HFF-Myc (cell line): ENCODE measurements around the gene RORB.

ENCODE experiments used
- DNase-seq: peaks from one replicate; pipeline ENCODE4 v3.0.0-alpha.2; 2011; ENCODE audit warnings: low read depth; ENCODE audit errors: extremely low read depth
- H3K4me3 ChIP-seq: replicated peaks from 2 replicates; pipeline ENCODE4 v1.5.1; 2011; ENCODE audit warnings: low read depth, mild to moderate bottlenecking, control low read depth, low read length
- CTCF ChIP-seq: IDR thresholded peaks from 2 replicates; pipeline ENCODE4 v1.5.1; 2012; ENCODE audit warnings: mild to moderate bottlenecking, low read depth, low read length, control low read depth; ENCODE audit errors: missing control alignments

RORB gene

DNA sequence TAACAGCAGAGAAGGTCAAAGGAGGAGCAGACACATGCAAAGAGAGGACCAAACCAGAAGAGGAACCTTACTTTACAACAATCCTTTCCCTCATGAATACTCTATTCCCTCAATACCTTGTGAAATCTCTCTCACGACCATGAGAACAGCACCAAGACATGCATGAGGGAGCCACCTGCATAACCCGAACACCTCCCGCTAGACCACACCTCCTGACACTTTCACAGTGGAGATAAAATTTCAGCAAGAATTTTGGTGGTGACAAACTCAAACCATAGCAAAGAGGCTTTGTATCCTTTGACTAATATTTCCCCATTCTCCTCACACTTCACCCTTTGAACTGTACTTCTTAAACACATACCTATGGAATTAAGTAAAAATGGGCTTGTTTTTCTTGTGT is 101.7 kb downstream of the RORB start:
- H3K4me3 ChIP-seq = no peak overlapping the region
- TF ChIP-seq CTCF = no peak
- no peak for DNase-seq

DNA sequence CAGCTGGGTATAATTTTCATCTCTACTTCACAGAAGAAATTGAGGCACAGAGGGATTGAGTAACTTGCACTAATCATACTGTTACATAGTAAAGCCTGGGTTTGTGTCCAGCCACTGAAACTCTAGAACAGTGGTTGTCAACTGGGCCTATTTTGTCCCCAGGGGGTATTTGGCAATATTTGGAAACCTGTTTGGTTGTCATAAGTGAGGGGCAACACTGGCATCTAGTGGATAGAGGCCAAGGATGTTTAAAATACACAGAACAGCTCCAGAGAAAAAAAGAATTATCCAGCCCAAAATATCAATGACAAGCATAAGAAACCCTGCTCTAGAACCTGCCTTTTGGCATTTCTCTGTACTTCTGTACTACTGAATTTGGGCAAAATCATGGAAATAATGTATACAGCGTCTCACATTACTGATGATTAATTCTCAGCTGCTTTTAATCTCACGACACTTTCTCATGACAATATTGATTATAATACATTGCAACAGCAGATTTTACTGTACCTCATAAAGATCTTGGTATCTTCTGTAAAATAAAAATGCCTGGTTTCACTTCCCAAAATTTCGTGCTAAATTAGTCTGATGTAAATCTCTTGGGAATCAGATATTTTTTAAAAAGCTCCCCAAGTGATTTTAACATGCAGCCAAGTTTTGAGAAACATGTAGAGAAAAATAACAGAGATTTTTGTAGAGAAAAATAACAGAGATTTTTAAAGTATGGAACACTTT is 112.7 kb downstream of the RORB start:
- no peak overlapping the region for H3K4me3 ChIP-seq
- DNase-seq = no peak
- no peak for TF ChIP-seq CTCF

- TF ChIP-seq CTCF = no peak
- H3K4me3 ChIP-seq = no peak overlapping the region
- DNase-seq = no peak
Observed at GRCh38 chr9:74610523-74611061, 113.5 kb downstream of the RORB start.

- DNase-seq = no peak
- H3K4me3 ChIP-seq = no peak overlapping the region
- no peak for TF ChIP-seq CTCF
Observed at GRCh38 chr9:74630228-74630627, 133.1 kb downstream of the RORB start.

DNA sequence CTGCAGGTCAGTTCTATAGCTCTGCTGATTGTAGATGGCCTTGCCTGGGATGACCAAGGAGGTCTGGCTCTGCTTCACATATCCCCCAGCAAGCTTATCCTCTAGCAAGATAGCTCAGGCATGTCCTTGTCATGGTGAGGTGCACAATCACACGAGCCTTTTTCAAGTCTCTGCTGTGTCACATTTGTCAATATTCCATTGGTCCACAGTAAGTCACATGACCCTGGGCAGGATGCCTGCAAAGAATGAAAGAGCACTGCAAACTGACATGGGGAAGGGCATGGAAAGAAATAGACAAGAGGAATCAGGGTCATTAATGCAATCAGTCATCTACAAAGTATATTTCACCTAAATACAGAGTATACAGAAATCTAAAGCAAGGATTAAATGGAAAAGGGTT is 142.0 kb downstream of the RORB start:
- no peak overlapping the region for H3K4me3 ChIP-seq
- no peak for DNase-seq
- no peak for TF ChIP-seq CTCF

- TF ChIP-seq CTCF = no peak
- no peak for DNase-seq
Observed at GRCh38 chr9:74642376-74642775, 145.2 kb downstream of the RORB start.

More at GRCh38 chr9:74642376-74642775, 145.2 kb downstream of the RORB start:
- H3K4me3 ChIP-seq = no peak overlapping the region
